HG03039 (cell line): ENCODE measurements around the gene GRK4.

Experiments used
- ATAC-seq: cut with Tn5 transposase; IDR thresholded peaks from one replicate; pipeline ENCODE4 v1.9.1; 2021; ENCODE audit warnings: mild to moderate bottlenecking, moderate library complexity; ENCODE audit not compliant: unreplicated experiment

Gene GRK4

DNA sequence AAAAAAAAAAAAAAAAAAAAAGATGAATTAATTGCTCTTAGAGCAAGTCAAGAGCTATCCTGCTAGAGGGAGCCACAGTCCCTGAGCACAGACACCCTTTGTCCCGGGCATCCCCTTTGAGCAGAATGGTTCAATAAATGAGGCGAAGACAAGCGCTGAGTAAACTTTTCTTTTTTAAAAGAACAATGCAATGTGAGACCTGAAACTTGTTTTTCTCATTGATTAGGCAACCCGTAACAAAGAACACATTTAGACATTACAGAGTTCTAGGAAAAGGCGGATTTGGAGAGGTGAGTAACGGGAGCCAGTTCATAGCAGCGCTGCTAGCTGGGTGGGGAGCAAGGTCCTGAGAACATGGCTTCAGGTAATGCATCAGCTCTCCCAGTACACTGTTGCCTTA is 46.1 kb downstream of the GRK4 start:
- ATAC-seq: no peak

DNA sequence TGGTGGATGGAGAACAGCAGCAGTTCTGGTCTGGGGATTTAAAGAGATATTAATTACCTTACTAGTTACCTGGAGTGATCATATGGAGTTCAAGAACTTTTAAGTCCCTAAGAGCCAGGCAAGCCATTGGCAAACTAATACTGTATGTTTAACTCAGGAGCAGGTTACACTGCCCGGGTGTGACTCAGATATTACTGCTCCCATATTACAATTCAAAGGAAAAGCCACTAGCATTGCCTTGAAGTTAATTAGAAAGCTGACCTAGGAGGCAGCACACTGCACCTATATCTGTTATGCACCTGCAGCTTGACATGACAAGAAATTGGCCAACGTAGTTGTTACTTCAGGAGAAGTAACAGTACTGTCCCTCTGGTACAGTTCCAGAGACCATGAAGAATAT is 47.2 kb downstream of the GRK4 start:
- no peak for ATAC-seq

DNA sequence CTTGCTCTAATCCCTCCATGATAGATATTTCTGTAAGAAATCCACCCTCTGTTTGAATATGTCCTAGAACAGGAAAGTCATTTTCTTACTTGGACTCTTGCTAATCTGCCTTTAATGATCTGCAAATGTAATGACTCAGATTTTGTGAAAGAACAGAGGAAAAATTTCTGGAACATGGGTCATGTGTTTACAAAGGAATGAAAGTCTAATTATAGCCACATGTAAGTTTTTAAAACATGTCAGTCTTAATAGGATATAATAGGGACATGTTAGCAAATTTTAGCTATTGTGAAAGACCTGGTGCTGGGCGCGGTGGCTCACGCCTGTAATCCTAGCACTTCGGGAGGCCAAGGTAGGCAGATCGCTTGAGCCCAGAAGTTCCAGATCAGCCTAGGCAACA is 47.6 kb downstream of the GRK4 start:
- ATAC-seq: no peak

DNA sequence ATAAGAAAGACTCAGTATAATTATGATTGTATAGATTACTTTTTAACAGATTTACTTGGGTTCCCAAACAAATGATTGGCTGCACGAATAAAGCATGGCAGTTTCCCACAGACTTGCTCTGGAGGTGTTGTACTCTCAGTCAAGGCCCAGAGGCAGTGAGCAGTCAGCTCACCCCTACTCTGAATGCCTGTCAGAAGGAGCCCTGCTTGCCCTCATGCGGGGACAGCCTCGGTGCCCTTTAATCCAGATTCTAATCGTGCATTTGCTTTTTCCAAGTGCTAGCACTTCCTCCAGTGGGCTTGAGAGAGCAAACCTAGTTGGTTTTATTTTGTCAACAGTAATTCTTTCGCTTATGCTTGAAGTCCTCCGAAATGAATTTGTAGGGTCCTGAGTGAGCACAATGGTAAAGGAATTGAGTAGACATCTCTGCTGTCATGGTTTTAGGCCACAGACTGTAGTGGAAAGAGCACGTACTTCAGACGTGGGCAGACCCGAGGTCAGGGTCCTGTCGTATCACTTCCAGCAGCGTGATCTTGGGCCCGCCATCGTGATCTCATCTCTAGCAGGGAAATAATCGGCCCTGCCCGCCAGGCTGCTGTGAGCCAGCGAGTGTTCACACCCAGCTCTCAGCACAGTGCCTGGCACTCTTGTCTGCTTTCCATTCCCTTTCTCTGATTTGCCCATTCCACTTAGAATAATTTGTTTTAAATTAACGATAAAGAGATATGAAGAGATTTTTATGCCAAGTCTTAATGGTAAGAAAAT is 48.3 kb downstream of the GRK4 start:
- no peak for ATAC-seq

DNA sequence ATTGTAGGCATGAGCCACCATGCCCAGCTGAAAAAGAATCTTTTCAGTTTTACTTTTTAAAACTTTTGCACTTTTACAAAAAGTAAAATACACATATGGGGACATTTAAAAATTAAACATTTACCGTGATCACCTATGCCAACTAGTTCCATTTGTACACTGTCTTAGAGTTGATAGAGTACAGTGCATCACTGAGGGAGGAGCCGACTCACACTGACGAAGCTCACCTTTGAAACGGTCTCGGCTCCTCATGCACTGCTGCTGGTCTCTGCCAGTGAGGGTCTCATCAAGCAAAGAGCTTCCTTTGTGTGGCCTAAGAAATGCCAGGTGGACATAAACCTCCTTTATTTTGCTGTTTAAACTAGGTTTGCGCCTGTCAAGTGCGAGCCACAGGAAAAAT is 50.0 kb downstream of the GRK4 start:
- no peak for ATAC-seq

DNA sequence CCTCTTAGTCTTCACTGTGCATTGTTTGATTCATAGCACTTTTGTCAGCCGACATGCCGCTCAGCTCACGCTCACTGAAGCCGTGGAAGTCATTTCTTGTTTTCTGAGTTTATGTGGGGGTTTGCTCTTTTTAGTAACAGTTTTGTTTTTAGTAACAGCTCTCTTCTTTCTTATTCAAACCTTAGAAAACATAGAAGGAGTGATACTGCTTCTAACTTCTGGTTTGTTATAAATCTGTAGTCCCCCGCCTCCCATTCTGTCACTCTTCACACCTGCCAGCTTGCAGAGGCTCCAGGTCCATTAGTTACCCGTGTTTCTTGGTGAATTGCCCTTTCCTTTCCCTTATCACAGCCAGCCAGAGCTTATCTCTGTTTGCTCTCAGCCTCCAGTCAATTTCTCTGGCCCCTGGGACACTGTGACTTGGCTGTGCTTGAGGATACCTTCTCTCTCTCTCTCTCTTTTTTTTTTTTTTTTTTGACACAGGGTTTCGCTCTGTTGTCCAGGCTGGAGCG is 50.5 kb downstream of the GRK4 start:
- peak; percentile 66 for ATAC-seq

DNA sequence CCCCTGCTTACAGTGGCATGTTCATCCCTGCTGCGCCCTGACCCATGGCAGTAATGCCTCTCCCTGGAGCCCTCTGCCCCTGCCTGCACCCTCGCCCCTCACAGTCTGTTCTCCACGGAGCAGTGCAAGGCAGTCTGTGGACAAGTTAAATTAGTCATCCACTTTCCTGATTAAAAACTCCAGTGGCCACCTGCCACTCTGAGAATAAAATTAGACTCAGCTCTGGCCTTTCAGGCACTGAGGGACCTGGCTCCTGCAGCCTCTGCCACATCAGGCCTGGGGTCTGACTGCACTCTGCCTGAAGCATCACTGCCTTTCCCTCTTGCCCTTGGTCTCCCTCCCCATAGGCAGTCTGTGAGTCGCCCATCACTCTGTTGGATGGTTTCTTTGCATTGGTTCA is 53.6 kb downstream of the GRK4 start:
- ATAC-seq: no peak

DNA sequence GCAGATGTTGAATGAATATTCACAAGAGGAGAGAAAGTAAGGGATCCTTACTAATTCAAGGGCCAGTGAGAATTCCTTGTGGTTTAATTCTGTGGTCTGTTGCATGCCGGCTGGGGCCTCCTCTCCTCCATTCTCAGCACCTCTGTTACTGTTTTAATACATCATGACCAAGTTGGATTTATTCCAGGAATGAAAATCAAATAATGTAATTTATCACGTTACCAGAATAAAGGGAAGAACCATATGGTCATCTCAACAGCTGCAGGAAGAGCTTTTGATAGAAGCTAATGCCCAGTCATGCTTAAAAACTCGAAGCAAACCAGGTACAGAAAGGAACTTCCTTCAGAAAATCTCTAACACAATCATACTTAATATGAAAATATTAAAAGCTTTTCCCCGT is 54.1 kb downstream of the GRK4 start:
- ATAC-seq: no peak

DNA sequence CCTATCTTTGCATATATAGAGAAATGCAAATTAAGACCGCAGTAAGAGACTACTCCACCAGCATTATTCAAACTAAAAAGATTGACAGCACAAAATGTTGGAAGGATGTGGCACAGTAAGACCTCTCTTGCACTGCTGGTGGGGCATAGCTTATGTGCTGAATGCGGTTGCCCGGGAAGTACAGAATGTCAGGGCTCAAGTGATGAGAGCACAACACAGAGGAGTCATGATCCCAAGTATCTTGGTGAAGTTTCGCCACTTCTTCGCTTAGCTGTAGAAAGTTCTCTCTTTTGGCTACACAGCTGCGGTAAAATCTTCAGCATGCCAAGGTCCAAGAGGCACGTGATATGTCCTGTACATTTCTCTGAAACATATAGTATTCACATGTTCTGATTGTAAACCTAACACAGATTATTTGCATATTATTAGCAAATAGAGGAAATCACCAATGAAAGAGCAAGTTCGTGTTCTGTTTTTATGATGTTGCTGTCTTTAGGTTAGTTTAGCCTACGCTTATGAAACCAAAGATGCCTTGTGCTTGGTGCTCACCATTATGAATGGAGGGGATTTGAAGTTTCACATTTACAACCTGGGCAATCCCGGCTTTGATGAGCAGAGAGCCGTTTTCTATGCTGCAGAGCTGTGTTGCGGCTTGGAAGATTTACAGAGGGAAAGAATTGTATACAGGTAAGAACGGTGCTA is 55.9 kb downstream of the GRK4 start:
- no peak for ATAC-seq

DNA sequence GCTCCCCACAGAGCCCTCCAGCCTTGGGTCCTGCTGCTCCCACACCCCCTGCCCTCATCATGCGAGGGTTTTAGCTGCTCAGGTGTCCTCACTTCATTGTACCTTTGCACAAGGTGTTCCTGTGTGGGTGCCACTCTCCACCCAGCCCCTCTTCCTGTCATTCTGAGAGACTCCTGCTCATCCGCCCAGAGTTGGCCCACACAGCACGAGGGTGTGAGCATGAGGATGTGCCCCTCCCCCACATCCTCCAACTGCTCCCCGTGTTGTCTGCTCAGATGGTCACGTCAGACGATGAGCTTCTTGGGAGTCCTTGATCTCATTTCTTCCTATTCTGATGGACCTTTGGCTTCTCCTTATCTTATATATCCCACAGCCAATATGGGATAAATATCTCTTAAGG is 57.8 kb downstream of the GRK4 start:
- ATAC-seq: no peak

DNA sequence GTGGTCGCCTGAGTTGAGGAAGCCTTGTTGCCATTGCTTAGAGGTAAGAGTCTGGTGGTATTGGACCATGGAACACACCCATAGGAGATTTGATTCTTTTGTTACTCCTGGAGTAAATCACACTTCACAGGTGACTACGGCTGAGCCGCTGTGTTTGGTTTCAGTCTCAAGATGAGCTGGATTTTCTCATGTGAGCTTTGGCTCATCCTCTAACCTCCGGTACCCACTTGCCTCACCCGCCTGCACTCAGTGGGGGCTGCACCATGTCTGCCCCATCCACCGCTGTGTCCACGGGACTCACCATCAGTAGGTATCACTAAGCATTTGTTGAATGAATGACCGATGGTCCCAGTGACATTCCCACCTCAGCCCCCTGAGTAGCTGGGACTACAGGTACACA is 58.3 kb downstream of the GRK4 start:
- no peak for ATAC-seq

DNA sequence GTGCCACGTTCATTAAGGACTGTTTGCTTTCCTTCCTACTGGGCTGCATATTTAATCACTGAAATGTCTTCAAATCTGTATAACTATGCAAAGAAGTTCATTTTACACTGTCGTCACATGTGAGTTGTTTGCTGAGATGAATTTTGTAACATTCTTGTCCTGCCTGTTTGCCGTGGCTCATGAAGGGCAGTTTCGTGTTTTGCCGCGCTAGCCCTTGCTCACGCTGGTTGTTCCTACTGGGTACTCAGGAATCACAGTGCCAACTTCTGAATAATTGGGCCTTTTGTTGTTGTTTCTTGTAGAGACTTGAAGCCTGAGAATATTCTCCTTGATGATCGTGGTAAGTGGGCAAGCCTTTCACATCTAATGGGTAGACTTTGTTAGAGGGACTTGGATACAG is 58.7 kb downstream of the GRK4 start:
- no peak for ATAC-seq

DNA sequence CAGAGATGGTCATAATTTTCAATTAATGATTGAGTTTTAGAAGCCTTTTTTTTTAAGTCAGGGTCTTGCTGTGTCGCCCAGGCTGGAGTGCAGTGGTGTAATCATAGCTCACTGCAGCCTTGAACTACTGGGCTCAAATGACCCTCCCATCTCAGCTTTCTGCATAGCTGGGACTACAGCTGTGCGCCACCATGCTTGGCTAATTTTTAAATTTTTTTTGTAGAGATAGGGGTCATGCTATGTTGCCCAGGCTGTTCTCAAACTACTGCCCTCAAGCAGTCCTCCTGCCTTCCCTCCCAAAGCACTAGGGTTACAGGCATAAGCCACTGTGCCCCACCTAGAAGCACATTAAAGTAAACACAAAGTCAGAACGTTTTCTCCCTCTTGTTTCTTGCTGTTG is 59.3 kb downstream of the GRK4 start:
- ATAC-seq: no peak

DNA sequence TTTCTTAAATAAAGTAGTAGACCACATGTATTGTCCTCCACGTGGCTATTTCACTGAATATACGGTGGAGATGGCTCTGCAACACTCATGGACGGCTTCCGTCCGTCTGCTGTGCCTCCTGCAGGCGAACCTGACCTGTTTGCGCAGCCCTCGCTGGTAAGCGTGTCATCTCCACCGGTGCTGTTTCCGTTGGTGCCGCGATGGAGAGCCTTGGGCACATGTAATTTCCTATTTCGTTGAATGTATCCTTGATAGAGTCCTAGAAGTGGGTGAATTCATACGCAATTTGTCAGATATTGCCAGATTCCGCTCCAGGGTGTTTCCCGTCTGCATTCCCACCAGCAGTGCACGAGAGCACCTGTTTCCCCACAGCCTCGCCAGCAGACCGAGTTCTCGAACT is 62.5 kb downstream of the GRK4 start:
- ATAC-seq: no peak

DNA sequence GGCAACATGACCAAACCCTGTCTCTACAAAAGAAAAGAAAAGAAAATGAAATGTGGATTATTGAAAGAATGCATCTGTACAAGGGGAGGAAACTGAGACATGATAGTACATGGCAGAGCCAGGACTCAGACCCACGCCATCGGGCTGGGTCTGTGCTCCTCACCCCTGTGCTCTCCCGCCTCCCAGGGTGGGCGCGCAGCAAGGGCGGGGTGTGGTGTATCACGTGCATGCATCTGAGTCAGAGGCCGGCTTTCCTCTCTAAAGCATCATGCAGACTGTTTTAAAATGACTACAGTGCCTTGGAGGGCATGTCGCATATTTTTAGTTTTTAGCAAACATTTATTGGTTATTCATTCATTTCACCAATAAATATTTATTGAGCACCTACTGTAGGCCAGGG is 63.2 kb downstream of the GRK4 start:
- no peak for ATAC-seq

DNA sequence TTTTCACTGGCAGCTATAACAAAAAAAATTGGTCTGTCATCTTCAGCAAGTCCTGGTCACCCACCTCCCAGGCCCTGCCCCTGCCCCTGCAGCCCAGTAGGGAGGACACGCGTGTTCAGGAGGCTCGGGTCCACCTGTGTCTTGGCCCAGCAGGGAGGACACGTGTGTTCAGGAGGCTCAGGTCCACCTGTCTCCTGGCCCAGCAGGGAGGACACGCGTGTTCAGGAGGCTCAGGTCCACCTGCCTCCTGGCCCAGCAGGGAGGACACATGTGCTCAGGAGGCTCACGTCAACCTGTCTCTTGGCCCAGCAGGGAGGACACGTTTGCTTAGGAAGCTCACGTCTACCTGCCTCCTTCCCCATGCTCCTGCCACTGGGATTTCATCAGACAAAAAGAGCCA is 66.1 kb downstream of the GRK4 start:
- no peak for ATAC-seq

DNA sequence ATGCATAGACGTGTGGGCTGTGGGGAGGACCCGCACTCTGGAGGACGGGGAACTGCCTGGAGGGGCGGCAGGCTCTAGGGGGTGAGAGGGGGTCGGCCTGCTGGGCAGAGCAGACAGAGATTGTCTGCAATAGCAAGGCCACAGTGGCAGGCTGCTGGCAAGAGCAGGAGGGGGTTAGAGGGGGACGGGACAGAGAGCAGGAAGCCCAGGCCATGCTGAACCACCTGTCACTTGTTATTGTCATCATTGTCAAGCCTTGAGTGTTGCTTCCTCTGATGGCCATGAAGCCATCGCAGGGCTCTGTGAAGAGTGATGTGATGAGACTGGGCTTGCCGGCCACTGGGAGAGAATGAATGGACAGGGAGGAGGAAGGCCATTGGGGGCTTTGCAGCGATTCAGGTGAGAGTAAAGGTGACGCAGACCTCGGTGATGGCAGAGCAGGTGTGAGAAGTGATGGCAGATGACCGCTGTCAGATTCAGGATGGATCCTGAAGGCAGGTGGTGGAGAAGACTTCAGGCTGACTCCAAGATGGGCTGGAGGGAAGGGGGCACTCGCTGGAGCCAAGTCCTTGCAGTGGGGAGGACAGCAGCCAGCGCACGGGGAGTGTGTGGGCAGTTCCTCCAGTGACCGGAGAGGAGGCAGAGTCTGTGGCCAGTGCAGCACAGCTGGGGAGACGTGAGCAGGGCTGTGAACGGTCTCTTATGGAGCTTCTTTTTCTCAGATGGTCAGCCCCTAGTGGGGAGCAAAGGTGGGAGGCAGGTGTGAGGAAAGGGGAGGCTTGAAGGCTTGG is 67.4 kb downstream of the GRK4 start:
- no peak for ATAC-seq

DNA sequence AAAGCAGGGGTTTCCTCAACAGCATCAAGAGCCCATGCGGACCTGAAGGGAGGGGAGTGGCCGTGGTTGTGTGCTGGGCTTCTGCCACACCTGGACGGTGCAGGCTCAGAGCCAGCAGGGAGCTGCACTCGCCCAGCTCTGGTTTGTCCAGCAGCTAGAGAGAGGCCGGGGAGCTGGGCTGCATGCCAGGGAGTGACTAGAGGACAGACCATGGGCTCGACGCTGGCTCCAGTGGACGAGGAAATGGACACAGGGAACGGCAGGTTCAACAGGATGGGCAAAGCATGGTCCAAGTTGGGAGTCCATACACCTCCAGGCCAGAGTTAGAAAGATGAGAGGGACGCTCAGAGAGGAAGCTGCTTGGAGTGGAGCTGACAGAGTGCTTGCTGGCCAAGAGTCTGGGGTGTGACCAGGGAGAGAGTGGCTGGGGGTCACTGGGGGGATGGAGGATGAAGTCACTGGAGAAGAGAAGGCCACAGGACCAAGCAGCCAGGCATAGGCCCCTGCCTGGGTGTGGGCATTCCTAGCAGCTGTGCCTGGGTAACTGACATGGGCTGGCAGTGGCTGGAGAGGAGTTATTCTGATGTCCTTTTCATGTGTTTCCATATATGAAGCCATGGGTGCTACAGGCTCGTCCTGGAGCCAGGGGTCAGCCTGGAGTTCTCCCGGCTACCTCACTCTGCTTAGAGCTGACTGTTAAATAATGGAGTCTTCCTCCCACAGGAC is 68.1 kb downstream of the GRK4 start:
- ATAC-seq: no peak

DNA sequence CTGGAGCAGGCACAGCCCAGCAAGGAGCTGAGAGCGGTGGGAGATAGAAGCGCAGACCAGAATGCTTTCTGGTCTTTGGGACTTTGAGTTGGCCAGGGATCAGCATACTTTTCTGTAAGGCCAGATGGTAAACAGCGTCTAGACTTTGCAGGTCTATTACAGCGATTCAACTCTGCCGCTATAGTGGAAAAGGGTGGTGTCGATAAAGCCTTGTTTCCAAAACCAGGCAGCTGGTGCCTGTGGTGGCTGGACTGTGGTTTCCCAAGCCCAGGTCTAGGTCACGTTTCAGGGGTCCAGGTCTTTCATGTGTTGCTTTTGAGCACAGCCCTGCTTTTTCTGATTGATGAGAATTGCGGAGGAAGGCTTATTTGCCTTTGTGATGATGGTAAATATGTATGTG is 70.9 kb downstream of the GRK4 start:
- ATAC-seq: no peak

DNA sequence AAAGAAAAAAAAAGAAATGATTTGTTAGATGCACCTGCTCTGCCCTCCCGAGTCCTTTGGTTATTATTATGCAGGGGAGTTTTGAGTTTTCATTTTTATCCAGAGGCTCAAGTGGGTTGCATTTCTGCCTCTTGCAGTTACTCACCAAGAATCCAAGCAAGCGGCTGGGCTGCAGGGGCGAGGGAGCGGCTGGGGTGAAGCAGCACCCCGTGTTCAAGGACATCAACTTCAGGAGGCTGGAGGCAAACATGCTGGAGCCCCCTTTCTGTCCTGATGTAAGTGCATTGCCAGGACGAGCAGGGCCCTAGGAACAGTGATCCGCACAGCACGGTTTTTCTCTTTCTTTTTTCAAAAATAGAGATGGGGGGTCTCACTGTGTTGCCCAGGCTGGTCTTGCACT is 71.9 kb downstream of the GRK4 start:
- no peak for ATAC-seq

DNA sequence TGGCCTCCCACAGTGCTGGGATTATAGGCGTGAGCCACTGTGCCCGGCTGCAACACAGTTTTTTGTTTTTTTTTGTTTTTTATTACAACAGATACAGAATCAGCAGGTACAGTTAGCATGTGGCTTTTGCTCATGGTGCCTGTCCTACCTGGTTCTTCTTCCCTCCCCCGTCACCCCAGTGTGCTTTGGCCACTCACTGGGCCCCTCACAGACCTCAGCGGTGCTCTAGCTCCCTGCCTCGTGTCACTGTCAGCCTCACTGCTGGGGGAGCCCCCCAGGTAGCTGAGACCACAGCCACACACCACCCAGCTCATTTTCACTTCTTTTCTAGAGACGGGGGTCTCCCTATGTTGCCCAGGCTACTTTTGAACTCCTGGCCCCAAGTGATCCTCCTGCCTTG is 72.3 kb downstream of the GRK4 start:
- ATAC-seq: no peak
